Mucosa of gallbladder (tissue), 1 donor: Measurements from ENCODE around the gene NFATC4. TPM values are rescaled to one million over a fixed set of nuclear protein-coding genes. Genes with fewer than 3 reads are reported as not detected.
"Not testable (repeated sequence)": the region's sequence is repeated elsewhere in the genome, so short reads cannot be mapped to it uniquely, and the experiment has no call there.

Source experiments
- DNase-seq: peaks from one replicate; pipeline ENCODE4 v3.0.0-alpha.2; 2020; ENCODE audit warnings: low spot score
- total RNA-seq: library from RNA; stranded (reverse); gene quantifications from one replicate; pipeline ENCODE4 v1.2.1, GENCODE V29; 2021
- donor health status: DM: no; HTN: no; CAD: no.

NFATC4 gene
- total RNA-seq, 1 donor from 2014 or later = 148 TPM

- DNase-seq = no peak
Observed at GRCh38 chr14:24368212-24368561, 203 bp downstream of the NFATC4 start.

GRCh38 chr14:24368562-24369252, 723 bp downstream of the NFATC4 start:
- peak; percentile 47 for DNase-seq

GRCh38 chr14:24369463-24369862, 1.5 kb downstream of the NFATC4 start:
- no peak for DNase-seq

- DNase-seq = no peak
Observed at GRCh38 chr14:24369907-24370687, 2.1 kb downstream of the NFATC4 start.

GRCh38 chr14:24370748-24371147, 2.8 kb downstream of the NFATC4 start:
- no peak for DNase-seq

- DNase-seq = not testable (repeated sequence)
Observed at GRCh38 chr14:24371605-24372004, 3.6 kb downstream of the NFATC4 start.

- DNase-seq = no peak
Observed at GRCh38 chr14:24372701-24373416, 4.9 kb downstream of the NFATC4 start.

GRCh38 chr14:24376448-24377070, 8.6 kb downstream of the NFATC4 start:
- no peak for DNase-seq

GRCh38 chr14:24377126-24377525, 9.1 kb downstream of the NFATC4 start:
- no peak for DNase-seq

GRCh38 chr14:24377657-24378056, 9.7 kb downstream of the NFATC4 start:
- DNase-seq = peak; percentile 69

GRCh38 chr14:24378327-24378726, 10.3 kb downstream of the NFATC4 start:
- no peak for DNase-seq

- DNase-seq = no peak
Observed at GRCh38 chr14:24378981-24379906, 11.3 kb downstream of the NFATC4 start.

GRCh38 chr14:24379907-24380730, 12.1 kb downstream of the NFATC4 start:
- DNase-seq = no peak

- no peak for DNase-seq
Observed at GRCh38 chr14:24381363-24382063, 13.5 kb downstream of the NFATC4 start.

GRCh38 chr14:24382064-24382371, 14.0 kb downstream of the NFATC4 start:
- no peak for DNase-seq

- no peak for DNase-seq
Observed at GRCh38 chr14:24384169-24384568, 16.2 kb downstream of the NFATC4 start.

- DNase-seq = no peak
Observed at GRCh38 chr14:24385524-24385923, 17.5 kb downstream of the NFATC4 start.

GRCh38 chr14:24387009-24387345, 19.0 kb downstream of the NFATC4 start:
- no peak for DNase-seq

GRCh38 chr14:24387579-24387978, 19.6 kb downstream of the NFATC4 start:
- DNase-seq = not testable (repeated sequence)
